Thoracic aorta (tissue), 2 donors: ENCODE data around the gene FHDC1. TPM values are rescaled to one million over a fixed set of nuclear protein-coding genes. Genes with fewer than 3 reads are reported as not detected.

Experiments used
- ATAC-seq: fragments of 150-250 bp; one replicate; pipeline ENCODE4 v1.8.0; 2017; ENCODE audit warnings: low read depth; ENCODE audit not compliant: insufficient number of reproducible peaks, low FRiP score
- DNase-seq: peaks from one replicate; pipeline ENCODE4 v3.0.0-alpha.2; 2020; ENCODE audit warnings: low spot score
- H3K27ac ChIP-seq, 2 donors: fragments of 200-600 bp; sonication (generic); 1 replicate in 1 of 2; 2 replicates in 1 of 2; pipeline ENCODE4 v1.5.1; 2016; ENCODE audit warnings: mild to moderate bottlenecking in 2 of 2, moderate library complexity in 2 of 2
- H3K27me3 ChIP-seq: fragments of 200-600 bp; sonication (generic); replicated peaks from 2 replicates; pipeline ENCODE4 v1.6.0; 2016; ENCODE audit warnings: mild to moderate bottlenecking; ENCODE audit not compliant: insufficient read depth
- H3K36me3 ChIP-seq: fragments of 200-600 bp; sonication (generic); one replicate; pipeline ENCODE4 v1.5.1; 2016
- H3K4me1 ChIP-seq, 2 donors: fragments of 200-600 bp; sonication (generic); 1 replicate in 1 of 2; 2 replicates in 1 of 2; pipeline versions ENCODE4 v1.5.1 to v1.6.0; 2016; ENCODE audit warnings: low read depth in 2 of 2, mild to moderate bottlenecking in 1 of 2; ENCODE audit not compliant: control insufficient read depth in 1 of 2
- H3K4me3 ChIP-seq: fragments of 200-600 bp; sonication (generic); 2 replicates; pipeline ENCODE4 v1.5.1; 2016; ENCODE audit warnings: mild to moderate bottlenecking
- H3K9me3 ChIP-seq: fragments of 200-600 bp; sonication (generic); 2 replicates; pipeline ENCODE4 v1.5.1; 2016
- total RNA-seq, 2 donors: library from RNA; depleted of rRNA; stranded (reverse); fragments of >200 nt; gene quantifications; one replicate each; pipeline versions ENCODE4 v1.1.0 to v1.2.3, GENCODE V29; 2016
- TF ChIP-seq, protein P1 (sequence below): fragments of 200-600 bp; sonication (generic); IDR thresholded peaks from one replicate; pipeline ENCODE4 v1.5.1; 2019; ENCODE audit warnings: antibody characterized with exemption

The FHDC1 gene
- total RNA-seq, 2 donors from 2014 or later = 0.27 to 0.35 TPM

DNA sequence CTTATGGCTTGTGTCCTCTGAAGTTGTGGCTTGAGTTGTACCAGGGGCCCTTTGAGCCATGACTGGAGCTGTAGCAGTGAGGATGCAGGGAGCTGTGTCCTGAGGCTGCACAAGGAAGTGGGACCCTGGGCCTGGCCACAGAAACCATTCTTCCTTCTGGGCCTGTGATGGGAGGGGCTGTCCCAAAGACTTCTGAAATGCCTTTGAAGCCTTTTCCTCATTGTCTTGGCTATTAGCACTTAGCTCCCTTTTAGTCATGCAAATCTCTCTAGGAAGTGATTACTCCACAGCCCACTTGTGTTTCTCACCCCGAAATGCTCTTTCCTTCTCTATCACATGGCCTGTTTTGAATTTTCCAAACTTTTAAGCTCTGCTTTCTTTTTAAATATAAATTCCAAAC lies 92.4 kb downstream of the FHDC1 start:
- peaks cover 4% of the 10 kb centered on the region for H3K9me3 ChIP-seq
- TF ChIP-seq, protein P1, sequence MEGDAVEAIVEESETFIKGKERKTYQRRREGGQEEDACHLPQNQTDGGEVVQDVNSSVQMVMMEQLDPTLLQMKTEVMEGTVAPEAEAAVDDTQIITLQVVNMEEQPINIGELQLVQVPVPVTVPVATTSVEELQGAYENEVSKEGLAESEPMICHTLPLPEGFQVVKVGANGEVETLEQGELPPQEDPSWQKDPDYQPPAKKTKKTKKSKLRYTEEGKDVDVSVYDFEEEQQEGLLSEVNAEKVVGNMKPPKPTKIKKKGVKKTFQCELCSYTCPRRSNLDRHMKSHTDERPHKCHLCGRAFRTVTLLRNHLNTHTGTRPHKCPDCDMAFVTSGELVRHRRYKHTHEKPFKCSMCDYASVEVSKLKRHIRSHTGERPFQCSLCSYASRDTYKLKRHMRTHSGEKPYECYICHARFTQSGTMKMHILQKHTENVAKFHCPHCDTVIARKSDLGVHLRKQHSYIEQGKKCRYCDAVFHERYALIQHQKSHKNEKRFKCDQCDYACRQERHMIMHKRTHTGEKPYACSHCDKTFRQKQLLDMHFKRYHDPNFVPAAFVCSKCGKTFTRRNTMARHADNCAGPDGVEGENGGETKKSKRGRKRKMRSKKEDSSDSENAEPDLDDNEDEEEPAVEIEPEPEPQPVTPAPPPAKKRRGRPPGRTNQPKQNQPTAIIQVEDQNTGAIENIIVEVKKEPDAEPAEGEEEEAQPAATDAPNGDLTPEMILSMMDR = no peak
- ATAC-seq (no peak), DNase-seq (no peak)
- no peak overlapping the region for H3K27ac ChIP-seq
- no peaks in the 10 kb centered on the region for H3K4me1 ChIP-seq
- H3K36me3 ChIP-seq = no peaks in the 10 kb centered on the region
- no peaks in the 10 kb centered on the region for H3K27me3 ChIP-seq
- H3K4me3 ChIP-seq = no peak overlapping the region

Other genes starting within 250 kb of the FHDC1 start
- under 1 TPM in 1 of 2 donors, not detected in 1; 0.49 TPM for gene TIGD4, start 156.6 kb upstream of the FHDC1 start, total RNA-seq
- gene ARFIP1, start 156.4 kb upstream of the FHDC1 start, total RNA-seq = 10 to 100 TPM; 24.0 to 39.0 TPM